ENCODE measurements around the gene SLFN5.
A peak's percentile ranks its signal among the peaks of the same experiment; 100 is the strongest.
"Not testable (repeated sequence)": the region's sequence is repeated elsewhere in the genome, so short reads cannot be mapped to it uniquely, and the experiment has no call there.

The SLFN5 gene

DNA sequence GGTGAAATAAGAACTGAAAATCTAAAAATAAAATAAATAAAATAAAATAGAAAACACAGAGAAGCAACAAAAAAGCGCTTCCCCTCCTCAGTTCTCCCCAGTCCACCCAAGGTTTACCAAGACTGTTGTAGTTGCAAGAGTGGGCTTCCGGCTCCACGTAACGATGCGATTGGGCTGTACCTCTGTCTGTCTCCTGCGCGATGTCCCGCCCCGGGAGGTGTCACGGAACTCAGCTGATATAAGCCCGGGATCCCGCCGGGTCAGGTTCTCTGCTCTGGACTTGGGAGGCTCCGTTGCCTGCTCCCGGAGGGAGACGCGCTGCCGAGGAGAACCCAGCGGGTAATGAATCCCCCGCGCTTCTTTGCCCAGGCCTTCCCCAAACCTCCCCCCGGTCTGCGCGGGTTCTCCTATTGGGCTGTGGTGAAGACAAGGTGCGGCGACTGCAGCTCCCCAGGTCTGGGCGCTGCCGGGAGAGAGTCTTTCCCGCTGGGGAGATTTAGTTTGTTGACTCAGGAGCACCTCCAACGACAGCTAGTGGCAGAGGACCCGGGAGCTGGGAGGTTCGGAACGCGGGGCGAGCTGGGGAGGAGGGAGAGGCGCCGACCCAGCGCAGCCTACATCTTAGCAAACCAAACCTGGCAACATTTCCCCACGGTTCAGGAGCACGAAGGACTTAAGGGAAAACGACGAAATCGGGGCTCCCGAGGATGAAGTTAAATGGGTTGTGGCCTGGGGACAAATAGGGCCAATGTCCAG lies at the start of gene SLFN5:
Gene SLFN5 (plus strand): TSS at position 268 of the 756 bp plus-strand sequence. CDS start 15,619 bp downstream, outside the sequence.
- Histone ChIP-seq H3K4me3 (ENCODE audit: low read depth, low read length) (peak within 1 kb of the TSS; percentile 79), H3K27me3 (ENCODE audit: control insufficient read depth, insufficient read depth, low read length) (peaks cover 5% of the 10 kb centered on the region), H3K27ac (ENCODE audit: low read depth, low read length) (peak within 1 kb of the TSS; percentile 83), H3K9ac (ENCODE audit: low read depth, low read length) (peak within 1 kb of the TSS; percentile 52), H3K4me1 (ENCODE audit: control insufficient read depth, insufficient read depth, low read length) (peaks cover 14% of the 10 kb centered on the region), H3K36me3 (ENCODE audit: control insufficient read depth, insufficient read depth, low read length) (no peaks in the 10 kb centered on the region), H3K9me3 (ENCODE audit: control insufficient read depth, insufficient read depth, low read length) (no peaks in the 10 kb centered on the region)

DNA sequence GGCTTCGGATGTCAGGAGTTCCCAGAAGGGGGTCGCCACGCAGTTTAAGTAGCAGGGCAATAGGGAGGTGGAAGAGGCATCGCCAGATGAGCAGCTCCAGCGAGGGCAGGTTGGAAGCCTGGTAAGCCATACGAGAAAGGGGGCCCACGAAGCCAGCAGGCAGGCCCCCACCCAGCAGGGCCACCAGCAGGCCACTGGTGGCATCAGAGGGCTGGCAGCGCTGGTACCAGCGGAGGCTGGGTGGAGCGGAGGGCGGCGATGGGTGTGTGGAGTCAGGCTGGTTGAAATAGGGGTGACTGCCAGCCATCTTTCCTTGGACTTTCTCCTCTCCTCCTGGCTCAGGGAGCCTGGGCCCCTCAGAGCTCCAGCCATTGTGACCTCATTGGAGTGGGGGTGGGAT lies 48.9 kb upstream of the SLFN5 start, which contains the start of gene SLC35G3:
Gene SLC35G3 (minus strand): TSS at position 393 of the 400 bp plus-strand sequence. CDS start 86 bp downstream, at position 307.
- H3K9ac ChIP-seq (ENCODE audit: low read depth, low read length); H3K36me3 ChIP-seq (ENCODE audit: control insufficient read depth, insufficient read depth, low read length); H3K27ac ChIP-seq (ENCODE audit: low read depth, low read length); H3K9me3 ChIP-seq (ENCODE audit: control insufficient read depth, insufficient read depth, low read length); H3K4me3 ChIP-seq (ENCODE audit: low read depth, low read length); H3K27me3 ChIP-seq (ENCODE audit: control insufficient read depth, insufficient read depth, low read length); H3K4me1 ChIP-seq (ENCODE audit: control insufficient read depth, insufficient read depth, low read length): not testable (repeated sequence)

DNA sequence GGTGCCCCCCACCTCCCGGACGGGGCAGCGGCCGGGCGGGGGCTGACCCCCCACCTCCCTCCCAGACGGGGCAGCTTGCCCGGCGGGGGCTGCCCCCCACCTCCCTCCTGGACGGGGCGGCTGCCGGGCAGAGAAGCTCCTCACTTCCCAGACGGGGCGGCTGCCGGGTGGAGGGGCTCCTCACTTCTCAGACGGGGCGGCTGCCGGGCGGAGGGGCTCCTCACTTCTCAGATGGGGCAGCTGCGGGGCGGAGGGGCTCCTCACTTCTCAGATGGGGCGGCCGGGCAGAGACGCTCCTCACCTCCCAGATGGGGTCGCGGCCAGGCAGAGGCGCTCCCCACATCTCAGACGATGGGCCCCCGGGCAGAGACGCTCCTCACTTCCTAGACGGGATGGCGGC lies 47.8 kb upstream of the SLFN5 start:
- not testable (repeated sequence) for H3K9me3 ChIP-seq (ENCODE audit: control insufficient read depth, insufficient read depth, low read length)

DNA sequence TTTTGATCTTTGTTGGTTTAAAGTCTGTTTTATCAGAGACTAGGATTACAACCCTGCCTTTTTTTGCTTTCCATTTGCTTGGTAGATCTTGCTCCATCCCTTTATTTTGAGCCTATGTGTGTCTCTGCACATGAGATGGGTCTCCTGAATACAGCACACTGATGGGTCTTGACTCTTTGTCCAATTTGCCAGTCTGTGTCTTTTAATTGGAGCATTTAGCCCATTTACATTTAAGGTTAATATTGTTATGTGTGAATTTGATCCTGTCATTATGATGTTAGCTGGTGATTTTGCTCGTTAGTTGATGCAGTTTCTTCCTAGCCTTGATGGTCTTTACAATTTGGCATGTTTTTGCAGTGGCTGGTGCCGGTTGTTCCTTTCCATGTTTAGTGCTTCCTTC lies 40.3 kb upstream of the SLFN5 start:
- not testable (repeated sequence) for H3K36me3 ChIP-seq (ENCODE audit: control insufficient read depth, insufficient read depth, low read length); H3K4me1 ChIP-seq (ENCODE audit: control insufficient read depth, insufficient read depth, low read length); H3K4me3 ChIP-seq (ENCODE audit: low read depth, low read length); H3K9ac ChIP-seq (ENCODE audit: low read depth, low read length); H3K9me3 ChIP-seq (ENCODE audit: control insufficient read depth, insufficient read depth, low read length); H3K27me3 ChIP-seq (ENCODE audit: control insufficient read depth, insufficient read depth, low read length); H3K27ac ChIP-seq (ENCODE audit: low read depth, low read length)

More for the DNA sequence above, 47.8 kb upstream of the SLFN5 start:
- H3K27me3 ChIP-seq (ENCODE audit: control insufficient read depth, insufficient read depth, low read length); H3K9ac ChIP-seq (ENCODE audit: low read depth, low read length); H3K4me3 ChIP-seq (ENCODE audit: low read depth, low read length); H3K27ac ChIP-seq (ENCODE audit: low read depth, low read length); H3K36me3 ChIP-seq (ENCODE audit: control insufficient read depth, insufficient read depth, low read length); H3K4me1 ChIP-seq (ENCODE audit: control insufficient read depth, insufficient read depth, low read length): not testable (repeated sequence)

DNA sequence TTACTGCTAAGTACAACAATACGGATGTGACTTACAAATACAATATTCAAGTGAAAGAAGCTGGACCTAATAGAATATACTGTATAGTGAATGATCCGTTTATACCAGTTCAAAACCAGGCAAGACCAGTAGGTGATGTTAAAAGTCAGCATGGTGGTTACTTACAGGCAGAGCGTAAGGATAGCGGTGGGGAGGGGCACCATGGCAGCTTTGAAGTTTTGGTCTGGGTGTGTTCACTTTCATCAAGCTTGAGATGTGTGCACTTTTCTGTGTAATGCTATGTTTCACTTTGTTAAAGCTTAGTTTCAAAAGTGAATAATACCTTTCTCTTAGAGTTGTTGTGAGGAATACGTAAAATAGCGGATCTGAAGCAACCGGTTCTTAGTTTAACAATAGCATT lies 32.1 kb upstream of the SLFN5 start:
- Histone ChIP-seq H3K36me3 (ENCODE audit: control insufficient read depth, insufficient read depth, low read length) (no peaks in the 10 kb centered on the region), H3K27ac (ENCODE audit: low read depth, low read length) (no peak overlapping the region), H3K9ac (ENCODE audit: low read depth, low read length) (no peak overlapping the region), H3K4me3 (ENCODE audit: low read depth, low read length) (no peak overlapping the region), H3K9me3 (ENCODE audit: control insufficient read depth, insufficient read depth, low read length) (0 out of 2 replicates have a peak, but pooled peaks cover 4% of the 10 kb centered on the region), H3K27me3 (ENCODE audit: control insufficient read depth, insufficient read depth, low read length) (no peaks in the 10 kb centered on the region), H3K4me1 (ENCODE audit: control insufficient read depth, insufficient read depth, low read length) (no peaks in the 10 kb centered on the region; the same call in 1 of the 2 replicates)

DNA sequence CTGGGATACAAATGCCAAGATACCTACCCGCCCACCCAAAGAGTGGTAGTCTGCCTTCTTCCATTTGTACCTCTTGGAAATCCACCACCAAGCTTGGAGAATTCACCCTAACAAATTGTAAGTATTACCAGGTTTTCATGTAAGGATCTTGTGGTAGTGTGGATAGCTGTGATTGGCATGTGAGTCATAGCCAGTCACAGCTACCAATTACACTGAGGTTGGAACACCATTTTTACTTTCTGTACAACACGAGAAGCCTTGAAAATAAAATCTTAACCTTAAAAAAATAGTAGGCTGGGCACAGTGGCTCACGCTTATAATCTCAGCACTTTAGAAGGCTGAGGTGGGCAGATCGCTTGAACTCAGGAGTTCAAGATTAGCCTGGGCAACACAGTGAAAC lies 30.2 kb upstream of the SLFN5 start:
- Histone ChIP-seq H3K27me3 (ENCODE audit: control insufficient read depth, insufficient read depth, low read length) (no peaks in the 10 kb centered on the region), H3K4me1 (ENCODE audit: control insufficient read depth, insufficient read depth, low read length) (no peaks in the 10 kb centered on the region; the same call in 1 of the 2 replicates)

DNA sequence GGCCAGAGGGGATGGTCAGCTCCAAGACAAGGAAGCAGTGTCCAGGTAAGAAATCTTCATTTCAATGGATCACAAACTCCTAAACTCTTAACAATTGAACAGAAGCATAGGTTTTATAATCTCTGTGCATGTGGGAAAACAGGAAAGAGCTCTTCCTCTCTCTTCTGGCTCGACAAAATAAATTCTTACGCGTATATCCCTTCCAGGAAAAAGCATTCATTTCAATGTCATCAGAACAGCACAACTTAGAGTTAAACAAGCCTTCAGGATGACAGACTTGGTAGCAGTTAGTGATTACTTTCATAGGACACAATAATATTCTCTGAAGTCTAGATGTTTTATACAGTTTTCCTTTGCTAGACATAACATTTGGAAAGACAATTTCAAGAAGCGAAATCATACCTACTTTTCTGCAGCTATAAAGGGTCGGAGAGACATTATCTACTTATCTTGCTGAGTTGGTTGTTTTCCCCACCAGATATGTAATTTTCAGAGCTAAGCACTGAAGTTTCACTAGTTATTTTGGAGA lies 29.4 kb upstream of the SLFN5 start:
- Histone ChIP-seq H3K27me3 (ENCODE audit: control insufficient read depth, insufficient read depth, low read length) (no peaks in the 10 kb centered on the region), H3K27ac (ENCODE audit: low read depth, low read length) (no peak overlapping the region), H3K9ac (ENCODE audit: low read depth, low read length) (no peak overlapping the region), H3K4me3 (ENCODE audit: low read depth, low read length) (no peak overlapping the region), H3K36me3 (ENCODE audit: control insufficient read depth, insufficient read depth, low read length) (no peaks in the 10 kb centered on the region), H3K9me3 (ENCODE audit: control insufficient read depth, insufficient read depth, low read length) (no peaks in the 10 kb centered on the region), H3K4me1 (ENCODE audit: control insufficient read depth, insufficient read depth, low read length) (no peaks in the 10 kb centered on the region; the same call in 1 of the 2 replicates)

More for the DNA sequence above, 30.2 kb upstream of the SLFN5 start:
- Histone ChIP-seq H3K36me3 (ENCODE audit: control insufficient read depth, insufficient read depth, low read length) (no peaks in the 10 kb centered on the region), H3K9me3 (ENCODE audit: control insufficient read depth, insufficient read depth, low read length) (no peaks in the 10 kb centered on the region), H3K27ac (ENCODE audit: low read depth, low read length) (no peak overlapping the region), H3K4me3 (ENCODE audit: low read depth, low read length) (no peak overlapping the region), H3K9ac (ENCODE audit: low read depth, low read length) (no peak overlapping the region)

DNA sequence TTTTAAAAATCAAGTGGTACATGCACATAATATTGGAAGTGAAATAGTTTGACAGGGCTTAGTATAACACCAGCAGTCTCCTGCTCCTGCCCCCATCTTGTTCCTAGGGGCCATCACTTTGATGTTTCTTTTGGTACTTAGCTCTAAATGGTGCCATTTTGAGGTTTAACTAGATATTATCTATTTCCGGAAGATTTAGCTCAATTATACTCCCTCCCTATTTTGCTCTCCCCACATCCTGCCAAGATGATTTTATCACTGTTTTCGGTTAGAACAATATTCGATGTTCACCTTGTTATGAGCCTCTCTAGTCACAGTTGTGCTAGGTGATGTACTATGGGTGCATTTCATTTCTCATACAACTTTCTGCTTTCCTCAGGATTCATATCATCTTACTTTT lies 28.7 kb upstream of the SLFN5 start:
- Histone ChIP-seq H3K36me3 (ENCODE audit: control insufficient read depth, insufficient read depth, low read length) (no peaks in the 10 kb centered on the region), H3K27me3 (ENCODE audit: control insufficient read depth, insufficient read depth, low read length) (no peaks in the 10 kb centered on the region), H3K4me1 (ENCODE audit: control insufficient read depth, insufficient read depth, low read length) (no peaks in the 10 kb centered on the region; the same call in 1 of the 2 replicates), H3K27ac (ENCODE audit: low read depth, low read length) (no peak overlapping the region), H3K4me3 (ENCODE audit: low read depth, low read length) (no peak overlapping the region), H3K9me3 (ENCODE audit: control insufficient read depth, insufficient read depth, low read length) (no peaks in the 10 kb centered on the region), H3K9ac (ENCODE audit: low read depth, low read length) (no peak overlapping the region)

DNA sequence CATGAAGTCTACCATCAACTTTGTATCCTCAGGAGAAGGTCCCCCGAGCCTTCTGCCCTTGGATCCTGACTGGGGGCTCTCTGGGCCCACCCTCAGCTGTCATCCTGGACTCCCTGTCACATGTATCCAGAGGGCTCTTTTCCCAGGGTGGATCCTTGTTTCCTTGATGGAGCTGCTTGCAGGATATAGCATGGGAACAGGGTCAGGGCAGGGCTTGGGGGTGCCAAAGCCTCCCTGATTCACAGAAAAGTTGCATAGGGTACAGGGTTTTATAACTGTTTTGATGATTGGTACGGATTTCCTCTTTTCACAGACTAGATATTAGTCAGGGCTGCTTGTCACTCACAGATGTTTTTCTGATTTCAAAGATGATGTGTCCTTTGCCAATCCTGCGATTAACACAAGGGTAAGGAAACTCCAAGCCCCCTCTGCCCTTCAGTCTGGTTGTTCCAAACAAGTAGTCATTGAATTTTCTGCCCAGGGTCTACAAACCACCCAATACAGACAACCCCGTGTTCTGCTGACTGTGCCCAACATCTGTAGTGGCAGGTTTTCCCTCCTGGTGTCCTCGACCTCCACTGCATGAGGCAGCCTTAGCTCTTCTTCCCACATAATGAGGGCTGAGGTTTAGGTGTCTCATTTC lies 28.1 kb upstream of the SLFN5 start:
- Histone ChIP-seq H3K27ac (ENCODE audit: low read depth, low read length) (no peak overlapping the region), H3K27me3 (ENCODE audit: control insufficient read depth, insufficient read depth, low read length) (no peaks in the 10 kb centered on the region), H3K4me1 (ENCODE audit: control insufficient read depth, insufficient read depth, low read length) (no peaks in the 10 kb centered on the region; the same call in 1 of the 2 replicates), H3K9me3 (ENCODE audit: control insufficient read depth, insufficient read depth, low read length) (no peaks in the 10 kb centered on the region), H3K9ac (ENCODE audit: low read depth, low read length) (no peak overlapping the region), H3K4me3 (ENCODE audit: low read depth, low read length) (no peak overlapping the region), H3K36me3 (ENCODE audit: control insufficient read depth, insufficient read depth, low read length) (no peaks in the 10 kb centered on the region)

DNA sequence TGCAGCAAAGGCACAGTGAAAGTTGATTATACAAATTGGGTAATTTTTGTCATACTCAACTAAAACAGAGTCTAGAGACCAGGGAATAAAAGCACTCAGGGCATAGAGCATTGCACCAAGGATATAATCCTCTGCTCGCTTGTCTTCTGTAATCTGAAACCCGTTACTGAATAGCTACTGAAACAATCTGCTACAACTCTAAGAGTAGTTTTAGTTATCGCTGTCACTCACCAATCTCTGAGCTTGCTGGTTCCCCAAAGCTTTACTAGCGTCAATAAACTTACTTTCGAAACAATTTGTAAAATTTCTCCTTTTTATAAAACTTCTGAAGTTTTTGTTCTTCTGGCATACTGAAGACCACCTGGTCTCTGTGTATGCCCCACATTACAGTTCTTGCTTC lies 25.8 kb upstream of the SLFN5 start:
- no peak overlapping the region for H3K27ac ChIP-seq (ENCODE audit: low read depth, low read length)
- H3K27me3 ChIP-seq (ENCODE audit: control insufficient read depth, insufficient read depth, low read length) = no peaks in the 10 kb centered on the region
- H3K9ac ChIP-seq (ENCODE audit: low read depth, low read length) = no peak overlapping the region
- H3K4me3 ChIP-seq (ENCODE audit: low read depth, low read length) = no peak overlapping the region
- H3K36me3 ChIP-seq (ENCODE audit: control insufficient read depth, insufficient read depth, low read length) = no peaks in the 10 kb centered on the region
- no peaks in the 10 kb centered on the region for H3K9me3 ChIP-seq (ENCODE audit: control insufficient read depth, insufficient read depth, low read length)
- H3K4me1 ChIP-seq (ENCODE audit: control insufficient read depth, insufficient read depth, low read length) = no peaks in the 10 kb centered on the region; the same call in 1 of the 2 replicates

DNA sequence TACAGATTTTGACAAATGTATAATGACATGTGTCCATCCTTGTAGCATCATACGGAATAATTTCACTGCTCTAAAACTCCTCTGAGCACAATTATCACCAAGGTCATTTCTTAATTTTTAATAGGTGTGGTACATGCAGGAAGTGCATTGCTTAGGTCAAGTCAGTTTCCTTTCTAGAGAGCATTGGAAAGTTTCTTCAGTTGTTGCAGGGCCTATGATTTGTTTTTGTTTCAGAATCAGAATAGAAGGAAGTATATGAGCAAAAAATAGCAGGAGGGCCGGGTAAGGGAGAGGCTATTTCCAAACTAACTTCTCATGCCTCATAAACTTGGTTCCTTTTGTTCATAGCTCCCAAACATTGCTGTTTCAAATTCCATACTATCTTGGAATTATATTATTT lies 24.0 kb upstream of the SLFN5 start:
- Histone ChIP-seq H3K36me3 (ENCODE audit: control insufficient read depth, insufficient read depth, low read length) (no peaks in the 10 kb centered on the region), H3K4me3 (ENCODE audit: low read depth, low read length) (no peak overlapping the region), H3K9me3 (ENCODE audit: control insufficient read depth, insufficient read depth, low read length) (0 out of 2 replicates have a peak, but pooled peaks cover 5% of the 10 kb centered on the region), H3K27ac (ENCODE audit: low read depth, low read length) (no peak overlapping the region), H3K4me1 (ENCODE audit: control insufficient read depth, insufficient read depth, low read length) (no peaks in the 10 kb centered on the region; the same call in 1 of the 2 replicates), H3K27me3 (ENCODE audit: control insufficient read depth, insufficient read depth, low read length) (no peaks in the 10 kb centered on the region), H3K9ac (ENCODE audit: low read depth, low read length) (no peak overlapping the region)
